NB4 (cell line): ENCODE data around the gene LYPD6B.

Experiments
- POLR2A ChIP-seq: IDR thresholded peaks from 2 replicates; pipeline ENCODE4 v1.6.1; 2011; ENCODE audit warnings: mild to moderate bottlenecking; ENCODE audit not compliant: insufficient read length; ENCODE audit errors: extremely low read depth
- TF ChIP-seq, protein P1 (sequence below): IDR thresholded peaks from one replicate; pipeline ENCODE4 v1.5.1; 2012; ENCODE audit warnings: low read depth, low read length

- TF ChIP-seq, protein P1, sequence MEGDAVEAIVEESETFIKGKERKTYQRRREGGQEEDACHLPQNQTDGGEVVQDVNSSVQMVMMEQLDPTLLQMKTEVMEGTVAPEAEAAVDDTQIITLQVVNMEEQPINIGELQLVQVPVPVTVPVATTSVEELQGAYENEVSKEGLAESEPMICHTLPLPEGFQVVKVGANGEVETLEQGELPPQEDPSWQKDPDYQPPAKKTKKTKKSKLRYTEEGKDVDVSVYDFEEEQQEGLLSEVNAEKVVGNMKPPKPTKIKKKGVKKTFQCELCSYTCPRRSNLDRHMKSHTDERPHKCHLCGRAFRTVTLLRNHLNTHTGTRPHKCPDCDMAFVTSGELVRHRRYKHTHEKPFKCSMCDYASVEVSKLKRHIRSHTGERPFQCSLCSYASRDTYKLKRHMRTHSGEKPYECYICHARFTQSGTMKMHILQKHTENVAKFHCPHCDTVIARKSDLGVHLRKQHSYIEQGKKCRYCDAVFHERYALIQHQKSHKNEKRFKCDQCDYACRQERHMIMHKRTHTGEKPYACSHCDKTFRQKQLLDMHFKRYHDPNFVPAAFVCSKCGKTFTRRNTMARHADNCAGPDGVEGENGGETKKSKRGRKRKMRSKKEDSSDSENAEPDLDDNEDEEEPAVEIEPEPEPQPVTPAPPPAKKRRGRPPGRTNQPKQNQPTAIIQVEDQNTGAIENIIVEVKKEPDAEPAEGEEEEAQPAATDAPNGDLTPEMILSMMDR, result no peak
- no peak for TF ChIP-seq POLR2A
Measured at GRCh38 chr2:149036507-149037293, 1.8 kb upstream of the LYPD6B start.
